Parathyroid adenoma (tissue), 2 donors: Measurements from ENCODE around the gene PPP1R14D.

Experiments
- H2AFZ ChIP-seq: fragments of 300-600 bp; sonication (generic); one replicate; pipeline ENCODE4 v1.7.0; 2017; ENCODE audit warnings: antibody characterized with exemption, mild to moderate bottlenecking
- H3K27ac ChIP-seq: fragments of 300-600 bp; sonication (generic); one replicate; pipeline ENCODE4 v1.7.0; 2017
- H3K27me3 ChIP-seq: fragments of 300-600 bp; sonication (generic); one replicate; pipeline ENCODE4 v1.7.0; 2017; ENCODE audit warnings: low read length; ENCODE audit not compliant: control insufficient read depth, insufficient read depth
- H3K36me3 ChIP-seq: fragments of 300-600 bp; sonication (generic); one replicate; pipeline ENCODE4 v1.7.0; 2017; ENCODE audit warnings: low read length; ENCODE audit not compliant: control insufficient read depth, insufficient read depth
- H3K4me1 ChIP-seq: fragments of 300-600 bp; sonication (generic); one replicate; pipeline ENCODE4 v1.7.0; 2017; ENCODE audit warnings: control low read depth
- H3K4me2 ChIP-seq: fragments of 300-600 bp; sonication (generic); one replicate; pipeline ENCODE4 v1.7.0; 2017; ENCODE audit warnings: low read length
- H3K4me3 ChIP-seq: fragments of 300-600 bp; sonication (generic); one replicate; pipeline ENCODE4 v1.7.0; 2017; ENCODE audit warnings: low read depth, low read length
- H3K79me2 ChIP-seq: fragments of 300-600 bp; sonication (generic); one replicate; pipeline ENCODE4 v1.7.0; 2017; ENCODE audit warnings: control low read depth
- H3K9ac ChIP-seq: fragments of 300-600 bp; sonication (generic); one replicate; pipeline ENCODE4 v1.7.0; 2017; ENCODE audit warnings: mild to moderate bottlenecking
- H3K9me3 ChIP-seq: fragments of 300-600 bp; sonication (generic); one replicate; pipeline ENCODE4 v1.7.0; 2017; ENCODE audit warnings: low read length; ENCODE audit not compliant: control insufficient read depth
- CTCF ChIP-seq: fragments of 300-600 bp; sonication (generic); IDR thresholded peaks from one replicate; pipeline ENCODE4 v1.7.0; 2017; ENCODE audit warnings: antibody characterized with exemption, mild to moderate bottlenecking
- donor health status: primary hyperparathyroidism.

Gene PPP1R14D

GRCh38 chr15:40792394-40792793, 36.1 kb downstream of the PPP1R14D start:
- H3K27me3 ChIP-seq = no peaks in the 10 kb centered on the region
- H3K4me1 ChIP-seq = peaks cover 7% of the 10 kb centered on the region
- no peaks in the 10 kb centered on the region for H3K9me3 ChIP-seq
- peaks cover 23% of the 10 kb centered on the region for H3K79me2 ChIP-seq
- H3K36me3 ChIP-seq = no peaks in the 10 kb centered on the region
- H3K4me2 ChIP-seq = no peak overlapping the region
- no peak overlapping the region for H3K4me3 ChIP-seq
- no peak for TF ChIP-seq CTCF
- no peak overlapping the region for H3K27ac ChIP-seq
- H2AFZ ChIP-seq = no peak overlapping the region
- H3K9ac ChIP-seq = no peak overlapping the region

- Histone ChIP-seq H3K9ac (no peak overlapping the region), H3K4me2 (no peak overlapping the region), H3K4me3 (no peak overlapping the region), H3K27ac (no peak overlapping the region), H3K79me2 (peaks cover 16% of the 10 kb centered on the region), H3K9me3 (no peaks in the 10 kb centered on the region), H3K27me3 (no peaks in the 10 kb centered on the region), H3K36me3 (no peaks in the 10 kb centered on the region), H3K4me1 (peaks cover 19% of the 10 kb centered on the region), H2AFZ (no peak overlapping the region)
- TF ChIP-seq CTCF = no peak
Observed at GRCh38 chr15:40790718-40791117, 37.8 kb downstream of the PPP1R14D start.

GRCh38 chr15:40789999-40790398, 38.5 kb downstream of the PPP1R14D start:
- H3K9me3 ChIP-seq = no peaks in the 10 kb centered on the region
- H3K36me3 ChIP-seq = no peaks in the 10 kb centered on the region
- H3K9ac ChIP-seq = no peak overlapping the region
- H3K27ac ChIP-seq = no peak overlapping the region
- H2AFZ ChIP-seq = no peak overlapping the region
- no peak overlapping the region for H3K4me2 ChIP-seq
- H3K4me3 ChIP-seq = no peak overlapping the region
- peaks cover 23% of the 10 kb centered on the region for H3K4me1 ChIP-seq
- no peak for TF ChIP-seq CTCF
- peaks cover 14% of the 10 kb centered on the region for H3K79me2 ChIP-seq
- no peaks in the 10 kb centered on the region for H3K27me3 ChIP-seq

GRCh38 chr15:40789119-40789518, 39.4 kb downstream of the PPP1R14D start:
- Histone ChIP-seq H3K4me1 (peaks cover 23% of the 10 kb centered on the region), H3K9ac (no peak overlapping the region), H3K9me3 (no peaks in the 10 kb centered on the region), H2AFZ (no peak overlapping the region), H3K4me2 (no peak overlapping the region), H3K27ac (peak overlapping the region; percentile 51), H3K36me3 (no peaks in the 10 kb centered on the region), H3K4me3 (no peak overlapping the region), H3K79me2 (peaks cover 12% of the 10 kb centered on the region), H3K27me3 (no peaks in the 10 kb centered on the region)
- TF ChIP-seq CTCF = no peak

- Histone ChIP-seq H3K79me2 (peaks cover 10% of the 10 kb centered on the region), H3K9ac (no peak overlapping the region), H3K27me3 (no peaks in the 10 kb centered on the region), H3K27ac (peak overlapping the region; percentile 91), H3K4me2 (peak overlapping the region; percentile 43), H2AFZ (no peak overlapping the region), H3K9me3 (no peaks in the 10 kb centered on the region), H3K36me3 (no peaks in the 10 kb centered on the region), H3K4me3 (peak overlapping the region; percentile 41), H3K4me1 (peaks cover 20% of the 10 kb centered on the region)
- TF ChIP-seq CTCF = no peak
Observed at GRCh38 chr15:40787991-40788390, 40.5 kb downstream of the PPP1R14D start.
